GM20000 (cell line): ENCODE results near the gene LYSMD2.

Experiments used
- DNase-seq: peaks from one replicate; pipeline ENCODE4 v3.0.0; 2012; ENCODE audit warnings: low spot score
- CTCF ChIP-seq: IDR thresholded peaks from 2 replicates; pipeline ENCODE4 v1.5.1; 2012; ENCODE audit warnings: mild to moderate bottlenecking, control low read depth; ENCODE audit errors: extremely low read depth, missing control alignments

LYSMD2 gene

GRCh38 chr15:51718746-51719145, 18.7 kb downstream of the LYSMD2 start:
- DNase-seq, result no peak
- no peak for TF ChIP-seq CTCF

- no peak for TF ChIP-seq CTCF
- no peak for DNase-seq
These were observed 19.2 kb downstream of the LYSMD2 start for GRCh38 chr15:51718219-51718618.

GRCh38 chr15:51714911-51715310, 22.5 kb downstream of the LYSMD2 start:
- TF ChIP-seq CTCF, result no peak
- no peak for DNase-seq

GRCh38 chr15:51714162-51714561, 23.3 kb downstream of the LYSMD2 start:
- no peak for TF ChIP-seq CTCF
- no peak for DNase-seq

- no peak for DNase-seq
- no peak for TF ChIP-seq CTCF
These were observed 28.4 kb downstream of the LYSMD2 start for GRCh38 chr15:51709031-51709430.

- no peak for DNase-seq
- no peak for TF ChIP-seq CTCF
These were observed 29.4 kb downstream of the LYSMD2 start for GRCh38 chr15:51708013-51708412.

- TF ChIP-seq CTCF, result no peak
- no peak for DNase-seq
These were observed 30.4 kb downstream of the LYSMD2 start for GRCh38 chr15:51706926-51707608.
